Esophagus (tissue), 2 donors: ENCODE measurements around the gene CETN3. TPM values are rescaled to one million over a fixed set of nuclear protein-coding genes. Genes with fewer than 3 reads are reported as not detected.

ENCODE experiments used
- H3K27ac ChIP-seq, 2 donors: one replicate each; pipeline ENCODE4 v1.5.1; 2013; ENCODE audit warnings: low read depth in 2 of 2, mild to moderate bottlenecking in 2 of 2, inconsistent platforms in 1 of 2, low read length in 1 of 2, moderate library complexity in 1 of 2
- H3K27me3 ChIP-seq, 2 donors: one replicate each; pipeline ENCODE4 v1.6.1; 2013; ENCODE audit warnings: low read length in 2 of 2, control low read depth in 1 of 2, mild to moderate bottlenecking in 1 of 2; ENCODE audit not compliant: insufficient read depth in 2 of 2, control insufficient read depth in 1 of 2
- H3K36me3 ChIP-seq, 2 donors: one replicate each; pipeline ENCODE4 v1.6.1; 2013; ENCODE audit warnings: low read length in 1 of 2; ENCODE audit not compliant: control insufficient read depth in 2 of 2, insufficient read depth in 2 of 2
- H3K4me1 ChIP-seq, 2 donors: one replicate each; pipeline ENCODE4 v1.6.1; 2013; ENCODE audit warnings: low read length in 1 of 2; ENCODE audit not compliant: control insufficient read depth in 2 of 2, insufficient read depth in 2 of 2
- H3K4me3 ChIP-seq, 2 donors: one replicate each; pipeline ENCODE4 v1.5.1; 2013; ENCODE audit warnings: low read length in 2 of 2, mild to moderate bottlenecking in 2 of 2, low read depth in 1 of 2, moderate library complexity in 1 of 2
- H3K9me3 ChIP-seq, 2 donors: one replicate each; pipeline ENCODE4 v1.6.1; 2013; ENCODE audit warnings: mild to moderate bottlenecking in 2 of 2, low read depth in 1 of 2, low read length in 1 of 2, moderate library complexity in 1 of 2; ENCODE audit not compliant: control insufficient read depth in 2 of 2, insufficient read depth in 1 of 2
- WGBS, 2 donors: extraction: QIAGEN DNeasy Blood & Tissue Kit; methylation state at CpG; one replicate each; pipeline ENCODE4 v1.1.7; 2013; 5-methylcytosine and 5-hydroxymethylcytosine counted together
- polyA plus RNA-seq, 2 donors: library from polyadenylated mRNA; stranded (reverse); fragments of 200-250 nt; gene quantifications; one replicate each; pipeline ENCODE4 v1.2.3, GENCODE V29; 2013
- donor health status: healthy with polysubstance abuse.
- donor health status: Bipolar disorder and iron deficiency.

The CETN3 gene
- 10 to 100 TPM; 19.8 to 21.0 TPM for polyA plus RNA-seq

DNA sequence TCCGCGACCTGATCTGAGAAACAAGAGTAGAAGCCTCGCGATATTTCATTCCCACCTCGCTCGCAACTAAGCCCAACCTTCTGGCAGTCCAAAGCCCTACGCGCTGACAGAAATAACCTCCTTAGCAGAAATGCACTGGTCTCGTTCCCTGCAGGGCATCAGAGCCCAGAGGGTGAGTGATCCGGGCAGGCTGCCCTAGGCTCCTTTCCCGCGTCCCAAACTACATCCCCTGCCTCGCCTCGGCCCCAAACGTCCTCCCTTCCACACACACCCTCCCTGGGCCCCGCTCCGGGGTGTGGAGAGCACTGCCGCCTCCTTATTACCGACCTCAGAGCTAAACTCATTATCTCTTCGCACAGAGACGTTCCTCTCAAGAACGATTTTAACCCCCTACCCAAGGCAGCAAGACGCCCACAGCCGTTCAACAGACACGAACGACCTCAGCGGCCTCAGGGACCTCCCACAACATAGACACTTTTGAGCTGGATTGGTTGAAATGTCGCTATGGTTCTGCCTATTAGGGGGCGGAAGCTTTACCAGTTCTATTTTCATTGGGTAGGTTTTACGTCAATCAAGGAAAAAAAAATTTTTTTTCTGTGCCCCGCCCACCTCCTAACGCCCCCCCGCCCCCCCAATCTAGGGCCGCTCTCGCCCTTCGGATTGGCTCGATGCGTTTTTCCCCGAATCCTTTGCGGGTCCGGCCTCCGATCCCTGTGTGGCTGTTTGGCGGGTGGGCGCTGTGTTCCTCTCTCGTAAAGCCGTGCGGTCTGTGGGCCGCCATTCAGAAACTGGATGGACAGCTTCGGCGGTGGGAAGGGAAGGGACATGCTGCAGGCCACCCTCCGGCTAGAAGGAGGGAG is at the start of gene CETN3:
CETN3 (minus strand) TSS at position 439 of the 860 bp plus-strand sequence; CDS start at position 344, 95 bp downstream.
- Histone ChIP-seq H3K36me3 (no peaks in the 10 kb centered on the region), H3K27me3 (no peaks in the 10 kb centered on the region), H3K27ac (peak within 1 kb of the TSS; percentile 100), H3K9me3 (no peaks in the 10 kb centered on the region), H3K4me3 (peak within 1 kb of the TSS; percentile 92 to 97), H3K4me1 (no peaks in the 10 kb centered on the region)
- 0 to 1% methylated on average over 51 of the region's 51 CpGs for WGBS, 2 donors

DNA sequence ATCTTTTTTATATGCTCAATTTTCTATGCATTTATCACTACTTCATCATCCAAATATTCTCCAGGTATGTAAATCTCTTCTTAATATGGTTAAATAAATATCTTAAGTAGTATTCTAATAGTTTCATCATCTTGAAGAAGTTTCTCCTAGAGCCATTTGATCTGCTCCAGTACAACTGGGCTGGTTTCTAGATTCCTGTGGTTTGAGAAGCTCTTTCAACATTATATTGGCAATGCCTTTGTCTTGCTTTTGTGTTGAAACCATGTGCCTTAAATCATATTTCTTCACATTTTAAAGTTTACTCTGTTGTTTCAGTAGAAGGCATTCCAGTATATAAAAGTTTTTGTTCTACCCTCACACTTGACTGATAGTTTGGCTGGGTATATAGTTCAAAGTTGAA is 37.4 kb upstream of the CETN3 start:
- Histone ChIP-seq H3K4me1 (no peaks in the 10 kb centered on the region), H3K27ac (no peak overlapping the region), H3K27me3 (no peaks in the 10 kb centered on the region), H3K36me3 (no peaks in the 10 kb centered on the region), H3K9me3 (no peaks in the 10 kb centered on the region), H3K4me3 (no peak overlapping the region)

DNA sequence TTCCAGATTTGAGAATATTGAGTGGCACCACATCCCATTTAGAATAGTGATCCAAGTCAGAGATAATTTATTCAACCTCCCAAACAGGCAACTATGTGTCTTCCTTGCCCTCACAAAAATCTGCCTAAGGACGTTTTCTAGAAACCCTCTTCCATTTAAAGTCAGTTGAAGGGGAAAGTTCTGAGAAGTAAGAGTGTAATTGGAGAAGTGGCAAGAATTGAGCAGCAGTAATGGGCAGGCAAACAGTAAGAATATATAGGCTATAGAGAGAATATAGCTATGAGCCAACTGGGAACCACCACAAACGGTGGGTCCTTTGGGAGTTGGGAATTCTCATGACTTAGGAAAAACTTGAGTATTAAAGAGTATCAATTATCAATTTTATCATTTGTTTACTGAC is 31.1 kb upstream of the CETN3 start:
- no peak overlapping the region for H3K27ac ChIP-seq
- H3K36me3 ChIP-seq = no peaks in the 10 kb centered on the region
- no peaks in the 10 kb centered on the region for H3K9me3 ChIP-seq
- no peaks in the 10 kb centered on the region for H3K4me1 ChIP-seq
- WGBS, 2 donors = 44 to 51% methylated on average over 2 of the region's 2 CpGs
- H3K27me3 ChIP-seq = no peaks in the 10 kb centered on the region
- no peak overlapping the region for H3K4me3 ChIP-seq

DNA sequence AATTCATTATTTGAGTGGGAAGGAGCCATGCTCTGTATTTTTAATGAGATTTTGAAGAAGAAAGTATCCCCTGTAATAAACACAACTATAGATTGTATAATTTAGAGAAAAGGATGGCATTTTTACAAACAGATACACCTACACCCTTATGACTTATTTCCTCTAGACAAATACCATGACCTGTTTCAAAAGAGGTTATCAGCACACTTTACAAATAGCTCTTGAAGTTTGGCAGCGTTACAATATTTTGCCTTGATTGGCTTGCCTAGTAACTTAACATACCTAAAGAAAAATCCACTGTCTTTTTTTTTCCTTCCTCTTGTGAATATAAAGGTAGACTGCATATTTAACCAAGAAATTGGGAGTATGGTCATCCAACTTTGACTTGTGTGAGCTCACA is 28.5 kb upstream of the CETN3 start:
- H3K27ac ChIP-seq = no peak overlapping the region
- no peaks in the 10 kb centered on the region for H3K27me3 ChIP-seq
- no peak overlapping the region for H3K4me3 ChIP-seq
- no peaks in the 10 kb centered on the region for H3K36me3 ChIP-seq
- H3K9me3 ChIP-seq = no peaks in the 10 kb centered on the region
- 37 to 40% methylated on average over 1 of the region's 1 CpG for WGBS, 2 donors
- H3K4me1 ChIP-seq = no peaks in the 10 kb centered on the region

DNA sequence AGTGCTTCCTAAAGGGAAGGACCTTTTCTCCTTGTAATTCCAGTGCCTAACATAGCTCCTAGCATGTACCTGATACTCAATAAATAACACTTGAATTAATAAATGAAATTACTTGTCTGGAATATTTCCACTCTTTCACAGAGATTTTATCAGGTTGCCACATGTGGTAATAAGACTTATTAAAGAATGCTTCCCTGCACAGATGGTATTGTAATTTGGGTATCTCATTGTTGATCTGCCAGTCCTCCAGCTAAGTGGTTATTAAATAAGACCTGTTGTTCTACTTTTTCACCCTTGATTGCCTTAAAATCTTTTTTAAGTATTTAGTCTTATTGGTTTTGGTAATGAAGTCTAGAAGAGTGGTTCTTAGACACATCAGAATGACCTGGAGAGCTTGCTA is 28.1 kb upstream of the CETN3 start:
- Histone ChIP-seq H3K27me3 (no peaks in the 10 kb centered on the region), H3K36me3 (no peaks in the 10 kb centered on the region), H3K4me3 (no peak overlapping the region), H3K27ac (no peak overlapping the region), H3K9me3 (no peaks in the 10 kb centered on the region), H3K4me1 (no peaks in the 10 kb centered on the region)

DNA sequence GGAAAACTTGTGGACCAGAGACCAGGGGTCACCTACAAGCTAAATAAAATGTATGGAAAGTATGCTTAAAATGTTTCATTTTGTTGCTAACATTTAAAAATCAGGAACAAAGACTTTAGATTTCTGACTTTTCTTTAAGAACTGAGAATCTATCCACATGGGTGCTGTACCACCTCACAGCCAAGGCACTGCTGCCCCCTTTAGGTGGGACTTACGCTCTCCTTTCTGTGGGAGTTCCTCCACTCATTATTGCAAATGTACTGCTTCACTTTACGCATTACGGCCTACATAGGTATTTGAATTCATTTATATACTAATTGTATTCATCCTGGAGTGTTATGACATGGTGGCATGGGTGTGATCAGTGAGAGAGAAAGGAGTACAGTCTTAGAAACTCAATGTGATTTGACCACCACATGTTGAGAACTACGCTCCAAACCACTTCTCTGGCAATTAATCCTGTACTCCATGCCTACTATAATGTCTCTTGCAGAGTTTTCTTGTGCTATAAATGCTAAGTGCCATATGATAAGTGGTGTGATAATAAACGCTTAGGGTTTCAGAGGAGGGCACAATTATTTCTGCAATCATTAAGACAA is 24.7 kb upstream of the CETN3 start:
- H3K4me1 ChIP-seq = no peaks in the 10 kb centered on the region
- H3K27ac ChIP-seq = no peak overlapping the region
- H3K36me3 ChIP-seq = no peaks in the 10 kb centered on the region
- WGBS, 2 donors = 69 to 70% methylated on average over 5 of the region's 5 CpGs
- no peak overlapping the region for H3K4me3 ChIP-seq
- no peaks in the 10 kb centered on the region for H3K9me3 ChIP-seq
- no peaks in the 10 kb centered on the region for H3K27me3 ChIP-seq

DNA sequence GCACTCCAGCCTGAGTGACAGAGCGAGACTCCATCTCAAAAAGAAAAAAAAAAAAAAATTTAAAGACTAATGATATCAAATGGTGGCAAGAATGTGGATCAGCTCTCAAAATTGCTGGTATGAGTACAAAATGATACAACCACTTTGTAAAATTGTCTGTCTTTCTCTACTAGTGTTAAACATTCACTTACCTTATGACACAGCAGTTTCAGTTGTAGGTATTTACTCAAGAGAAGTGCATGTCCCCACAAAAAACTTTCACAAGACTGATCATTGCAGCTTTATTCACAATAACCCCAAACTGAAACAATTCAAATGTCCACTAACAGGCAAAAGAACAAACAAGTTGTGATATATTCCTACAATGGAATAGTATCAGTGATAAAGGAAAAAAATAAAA is 14.7 kb upstream of the CETN3 start:
- Histone ChIP-seq H3K27me3 (no peaks in the 10 kb centered on the region), H3K9me3 (no peaks in the 10 kb centered on the region), H3K27ac (no peak overlapping the region), H3K4me1 (no peaks in the 10 kb centered on the region), H3K36me3 (no peaks in the 10 kb centered on the region), H3K4me3 (no peak overlapping the region)
- 83 to 96% methylated on average over 1 of the region's 1 CpG for WGBS, 2 donors

DNA sequence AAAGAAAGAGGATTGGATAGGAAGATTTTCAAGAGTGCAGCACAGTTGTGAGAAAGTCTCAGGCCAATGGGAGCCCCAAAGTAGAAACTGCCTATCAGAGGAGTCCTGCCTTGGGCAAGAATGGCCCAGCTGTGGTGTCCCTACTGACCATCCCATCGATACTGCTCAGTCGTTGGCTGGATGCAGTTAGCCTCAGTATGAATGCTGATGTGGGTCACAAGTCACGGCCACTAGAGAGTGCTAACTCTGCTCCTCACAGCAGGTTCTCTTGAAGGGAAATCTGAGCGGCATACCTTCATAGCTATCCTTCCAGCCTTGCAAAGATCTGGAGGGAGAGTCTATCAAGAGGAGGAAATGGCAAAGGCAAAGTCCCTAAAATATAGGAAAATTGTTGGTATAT is 11.6 kb upstream of the CETN3 start:
- H3K4me1 ChIP-seq = no peaks in the 10 kb centered on the region
- H3K27ac ChIP-seq = no peak overlapping the region
- H3K9me3 ChIP-seq = no peaks in the 10 kb centered on the region
- no peak overlapping the region for H3K4me3 ChIP-seq
- H3K27me3 ChIP-seq = no peaks in the 10 kb centered on the region
- H3K36me3 ChIP-seq = no peaks in the 10 kb centered on the region
- 29 to 44% methylated on average over 4 of the region's 4 CpGs for WGBS, 2 donors

DNA sequence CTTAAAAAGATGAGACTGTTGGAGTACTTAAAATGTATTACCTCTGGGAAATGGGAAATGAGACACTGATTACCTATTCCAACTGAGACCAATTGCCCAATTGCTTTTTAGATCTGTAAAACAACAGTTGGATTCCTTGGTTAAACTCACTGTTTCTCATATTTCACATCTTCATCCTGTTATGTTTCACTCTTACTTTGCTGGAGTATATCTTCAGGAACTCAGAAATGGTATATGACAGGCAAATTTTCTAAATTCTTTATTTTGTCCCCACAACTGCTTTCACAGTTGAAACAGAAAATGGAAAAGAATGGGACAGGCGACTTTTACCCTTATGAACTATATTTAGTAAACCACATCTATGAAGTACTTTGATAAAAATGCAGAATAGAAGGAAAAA is 8.7 kb upstream of the CETN3 start:
- Histone ChIP-seq H3K9me3 (no peaks in the 10 kb centered on the region), H3K4me3 (no peak overlapping the region), H3K27me3 (no peaks in the 10 kb centered on the region), H3K27ac (no peak overlapping the region), H3K4me1 (no peaks in the 10 kb centered on the region), H3K36me3 (no peaks in the 10 kb centered on the region)
- WGBS, 2 donors = 75 to 80% methylated on average over 1 of the region's 1 CpG
